K562 (cell line): ENCODE results near the gene CRACR2B. TPM values are rescaled to one million over a fixed set of nuclear protein-coding genes. Genes with fewer than 3 reads are reported as not detected.
A peak's percentile ranks its signal among the peaks of the same experiment; 100 is the strongest.

Experiments used
- BCL6 ChIP-seq: fragments of 250-450 bp; sonication (Bioruptor Pico); IDR thresholded peaks from 2 replicates; pipeline ENCODE4 v1.4.0; 2020
- BHLHE40 ChIP-seq: IDR thresholded peaks from 2 replicates; pipeline ENCODE4 v1.6.1; 2011; ENCODE audit warnings: low read length, improper control_type of control experiment
- CEBPB ChIP-seq: fragments of 450-650 bp; IDR thresholded peaks from 2 replicates; pipeline ENCODE4 v1.6.1; 2016; ENCODE audit warnings: missing genetic modification characterization, missing compliant biosample characterization
- CHD1 ChIP-seq: fragments of 200-600 bp; sonication (generic); IDR thresholded peaks from one replicate; pipeline ENCODE4 v1.6.1; 2012; ENCODE audit warnings: mild to moderate bottlenecking, moderate library complexity, low read length, inconsistent platforms
- FOXA1 ChIP-seq: fragments of 450-650 bp; IDR thresholded peaks from 2 replicates; pipeline ENCODE4 v1.6.1; 2016; ENCODE audit warnings: mild to moderate bottlenecking, borderline replicate concordance
- FOXA3 ChIP-seq, 2 experiments: fragments of 450-650 bp in 1 of 2; sonication (generic) in 1 of 2; formaldehyde crosslinking; IDR thresholded peaks in 1 of 2; conservative IDR thresholded peaks in 1 of 2; 2 replicates each; pipeline versions ENCODE4 v1.4.0 to v1.8.0; 2020 to 2022; ENCODE audit warnings: mild to moderate bottlenecking in 2 of 2, missing genetic modification reagents in 1 of 2
- HDAC1 ChIP-seq, 2 experiments: fragments of 450-650 bp; IDR thresholded peaks; 2 replicates each; pipeline ENCODE4 v1.6.1; 2016 to 2017; ENCODE audit warnings: inconsistent platforms in 1 of 2, mild to moderate bottlenecking in 1 of 2, moderate library complexity in 1 of 2
- HNRNPK ChIP-seq: fragments of 200-400 bp; formaldehyde crosslinking; IDR thresholded peaks from one replicate; pipeline ENCODE4 v1.6.1; 2018; ENCODE audit warnings: mild to moderate bottlenecking, low read depth, low read length; ENCODE audit not compliant: poor library complexity, severe bottlenecking
- HNRNPLL ChIP-seq: fragments of 200-400 bp; formaldehyde crosslinking; IDR thresholded peaks from 2 replicates; pipeline ENCODE4 v1.6.1; 2017; ENCODE audit warnings: low read length, low read depth, mild to moderate bottlenecking; ENCODE audit not compliant: poor library complexity, severe bottlenecking
- HSF4 ChIP-seq: fragments of 250-450 bp; sonication (Bioruptor Pico); IDR thresholded peaks from 2 replicates; pipeline ENCODE4 v2.1.2; 2022; ENCODE audit warnings: mild to moderate bottlenecking, moderate library complexity, borderline replicate concordance
- PHB2 ChIP-seq: fragments of 450-650 bp; IDR thresholded peaks from 2 replicates; pipeline ENCODE4 v1.6.1; 2017; ENCODE audit warnings: low read depth
- PHF21A ChIP-seq: fragments of 450-650 bp; IDR thresholded peaks from 2 replicates; pipeline ENCODE4 v1.6.1; 2017; ENCODE audit warnings: low read depth, borderline replicate concordance
- SMARCE1 ChIP-seq: fragments of 450-650 bp; IDR thresholded peaks from 2 replicates; pipeline ENCODE4 v1.7.1; 2016; ENCODE audit warnings: mild to moderate bottlenecking
- SPI1 ChIP-seq: IDR thresholded peaks from 2 replicates; pipeline ENCODE4 v1.6.1; 2011; ENCODE audit warnings: low read depth, low read length, control low read depth, borderline replicate concordance
- TAF1 ChIP-seq: IDR thresholded peaks from 2 replicates; pipeline ENCODE4 v1.6.1; 2011; ENCODE audit warnings: mild to moderate bottlenecking, low read length, moderate library complexity; ENCODE audit not compliant: insufficient read depth, control insufficient read depth, severe bottlenecking; ENCODE audit errors: extremely low read depth
- TAF15 ChIP-seq: fragments of 200-400 bp; formaldehyde crosslinking; IDR thresholded peaks from 2 replicates; pipeline ENCODE4 v1.6.1; 2017; ENCODE audit warnings: mild to moderate bottlenecking, low read depth, low read length, moderate library complexity
- ZBTB7A ChIP-seq: IDR thresholded peaks from 2 replicates; pipeline ENCODE4 v1.6.1; 2011; ENCODE audit warnings: low read depth, mild to moderate bottlenecking, low read length, moderate library complexity, borderline replicate concordance; ENCODE audit not compliant: control insufficient read depth
- ZFX ChIP-seq: sonication (generic); formaldehyde crosslinking; IDR thresholded peaks from 2 replicates; pipeline ENCODE4 v1.8.0; 2022; ENCODE audit warnings: mild to moderate bottlenecking, missing genetic modification reagents, moderate library complexity
- ZNF445 ChIP-seq: fragments of 250-450 bp; sonication (Bioruptor Pico); IDR thresholded peaks from 2 replicates; pipeline ENCODE4 v1.4.0; 2020; ENCODE audit warnings: low read depth, mild to moderate bottlenecking, moderate library complexity
- ZNF695 ChIP-seq: fragments of 450-650 bp; formaldehyde crosslinking; IDR thresholded peaks from 2 replicates; pipeline ENCODE4 v1.4.0; 2020; ENCODE audit warnings: mild to moderate bottlenecking, moderate library complexity
- ZNF830 ChIP-seq: fragments of 250-450 bp; sonication (Bioruptor Pico); IDR thresholded peaks from 2 replicates; pipeline ENCODE4 v1.5.0; 2021; ENCODE audit warnings: mild to moderate bottlenecking
- polyA plus RNA-seq, 8 experiments: library from polyadenylated mRNA; depleted of rRNA in 4 of 8; stranded (reverse) in 5 of 8; unstranded in 3 of 8; fragments of >200 nt; fragmentation: Nextera tagmentation in 2 of 8; fragmentation: Illumina TruSeq in 1 of 8; extraction: Ambion mirVana in 2 of 8; extraction: Trizol in 1 of 8; gene quantifications; 2 replicates each; pipeline versions ENCODE4 v1.2.1 to v1.2.3, GENCODE V29; 2011 to 2014; ENCODE audit warnings: inconsistent platforms in 1 of 8, missing spikeins in 1 of 8
- total RNA-seq, 7 experiments: library from RNA; depleted of rRNA in 6 of 7; stranded (reverse); fragments of >200 nt in 6 of 7; fragmentation: Illumina TruSeq in 2 of 7; extraction: Trizol in 2 of 7; gene quantifications; 2 replicates each; pipeline versions ENCODE4 v1.2.1 to v1.2.3, GENCODE V29; 2011 to 2021; ENCODE audit warnings: low replicate concordance in 1 of 7
- TF ChIP-seq, protein P1 (sequence below): sonication (generic); formaldehyde crosslinking; IDR thresholded peaks from 2 replicates; pipeline ENCODE4 v1.8.0; 2022; ENCODE audit warnings: mild to moderate bottlenecking, missing genetic modification reagents
- TF ChIP-seq, protein P2 (sequence below), 2 experiments: fragments of 450-650 bp; conservative IDR thresholded peaks; 2 replicates each; pipeline ENCODE4 v1.6.1; 2017; ENCODE audit warnings: mild to moderate bottlenecking in 2 of 2, moderate library complexity in 2 of 2

CRACR2B gene
- total and polyA plus RNA-seq, 9 of the 15 experiments (the other 6 are each of a cell fraction or from before 2014, with no cell fraction given), result 0.10 to 51.0 (median 6.0) TPM

DNA sequence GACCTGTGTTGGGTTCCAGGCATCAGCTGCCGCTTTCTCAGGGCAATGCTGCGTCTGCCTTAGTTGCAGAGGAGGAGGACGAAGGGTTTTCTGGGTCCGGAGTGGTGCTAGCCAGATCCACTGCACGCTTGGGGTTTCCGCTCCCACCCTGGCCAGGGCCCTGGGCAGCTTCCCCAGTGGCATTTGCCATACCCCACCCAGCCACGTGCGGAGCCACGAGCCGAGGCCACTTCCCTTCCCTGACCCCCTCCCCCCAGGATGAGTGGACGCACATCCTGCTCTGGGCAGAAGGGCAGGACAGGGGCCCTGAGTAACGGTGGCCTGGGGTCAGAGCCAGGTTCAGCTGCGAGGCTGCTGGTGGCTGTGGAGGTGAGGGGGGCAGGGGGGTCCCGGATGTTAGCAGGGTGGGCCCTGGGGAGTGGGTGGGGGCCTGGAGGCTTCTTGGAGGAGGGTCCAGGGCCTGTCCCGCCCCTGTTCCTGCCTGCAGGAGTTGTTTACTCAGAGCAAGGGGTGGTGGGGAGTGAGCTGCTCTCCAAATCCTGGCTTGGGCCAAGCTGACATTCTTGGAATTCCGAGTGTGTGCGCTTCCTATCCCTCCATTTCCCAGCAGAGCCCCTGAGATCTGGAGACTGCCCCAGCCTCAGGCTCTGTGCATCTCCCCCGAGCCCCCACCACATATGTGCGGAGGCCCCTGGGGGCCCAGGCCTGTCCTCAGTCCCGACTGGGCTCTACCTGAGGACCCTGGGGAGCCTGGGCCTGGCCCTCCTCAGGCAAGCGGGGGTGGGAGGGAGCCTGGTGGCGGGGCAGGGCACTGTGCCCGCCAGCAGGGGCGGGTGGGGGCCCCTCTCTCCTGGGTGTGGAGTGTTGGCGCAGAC, 16.3 kb downstream of the CRACR2B start (continued):
- TF ChIP-seq FOXA3 (CRISPR knock-in tag; conservative IDR thresholded peaks at IDR 0.05 in 1 of 2, IDR thresholded peaks at IDR 0.05 in 1 of 2) (peak in 1 of 2 experiments; percentile 86; a peak in 3 of 4 replicates), HSF4 (CRISPR knock-in tag) (no peak), SPI1 (peak; percentile 51; the same call in 1 of the 2 replicates), PHF21A (no peak), CEBPB (tag) (no peak), ZNF695 (CRISPR knock-in tag) (no peak), HNRNPK (no peak), ZBTB7A (peak; percentile 34; the same call in 1 of the 2 replicates), ZNF830 (no peak), BHLHE40 (peak; percentile 78), FOXA1 (no peak), ZNF445 (CRISPR knock-in tag) (no peak), HNRNPLL (no peak), BCL6 (CRISPR knock-in tag) (no peak), HDAC1 (IDR thresholded peaks at IDR 0.05) (peak in 1 of 2 experiments; percentile 40; a peak in 1 of 4 replicates), PHB2 (no peak), TAF15 (no peak), ZFX (CRISPR knock-in tag) (no peak; the same call in 1 of the 2 replicates), SMARCE1 (no peak), TAF1 (no peak), CHD1 (no peak)
- TF ChIP-seq, protein P1, sequence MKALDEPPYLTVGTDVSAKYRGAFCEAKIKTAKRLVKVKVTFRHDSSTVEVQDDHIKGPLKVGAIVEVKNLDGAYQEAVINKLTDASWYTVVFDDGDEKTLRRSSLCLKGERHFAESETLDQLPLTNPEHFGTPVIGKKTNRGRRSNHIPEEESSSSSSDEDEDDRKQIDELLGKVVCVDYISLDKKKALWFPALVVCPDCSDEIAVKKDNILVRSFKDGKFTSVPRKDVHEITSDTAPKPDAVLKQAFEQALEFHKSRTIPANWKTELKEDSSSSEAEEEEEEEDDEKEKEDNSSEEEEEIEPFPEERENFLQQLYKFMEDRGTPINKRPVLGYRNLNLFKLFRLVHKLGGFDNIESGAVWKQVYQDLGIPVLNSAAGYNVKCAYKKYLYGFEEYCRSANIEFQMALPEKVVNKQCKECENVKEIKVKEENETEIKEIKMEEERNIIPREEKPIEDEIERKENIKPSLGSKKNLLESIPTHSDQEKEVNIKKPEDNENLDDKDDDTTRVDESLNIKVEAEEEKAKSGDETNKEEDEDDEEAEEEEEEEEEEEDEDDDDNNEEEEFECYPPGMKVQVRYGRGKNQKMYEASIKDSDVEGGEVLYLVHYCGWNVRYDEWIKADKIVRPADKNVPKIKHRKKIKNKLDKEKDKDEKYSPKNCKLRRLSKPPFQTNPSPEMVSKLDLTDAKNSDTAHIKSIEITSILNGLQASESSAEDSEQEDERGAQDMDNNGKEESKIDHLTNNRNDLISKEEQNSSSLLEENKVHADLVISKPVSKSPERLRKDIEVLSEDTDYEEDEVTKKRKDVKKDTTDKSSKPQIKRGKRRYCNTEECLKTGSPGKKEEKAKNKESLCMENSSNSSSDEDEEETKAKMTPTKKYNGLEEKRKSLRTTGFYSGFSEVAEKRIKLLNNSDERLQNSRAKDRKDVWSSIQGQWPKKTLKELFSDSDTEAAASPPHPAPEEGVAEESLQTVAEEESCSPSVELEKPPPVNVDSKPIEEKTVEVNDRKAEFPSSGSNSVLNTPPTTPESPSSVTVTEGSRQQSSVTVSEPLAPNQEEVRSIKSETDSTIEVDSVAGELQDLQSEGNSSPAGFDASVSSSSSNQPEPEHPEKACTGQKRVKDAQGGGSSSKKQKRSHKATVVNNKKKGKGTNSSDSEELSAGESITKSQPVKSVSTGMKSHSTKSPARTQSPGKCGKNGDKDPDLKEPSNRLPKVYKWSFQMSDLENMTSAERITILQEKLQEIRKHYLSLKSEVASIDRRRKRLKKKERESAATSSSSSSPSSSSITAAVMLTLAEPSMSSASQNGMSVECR (CRISPR knock-in tag), result no peak; the same call in 1 of the 2 replicates
- TF ChIP-seq, protein P2, sequence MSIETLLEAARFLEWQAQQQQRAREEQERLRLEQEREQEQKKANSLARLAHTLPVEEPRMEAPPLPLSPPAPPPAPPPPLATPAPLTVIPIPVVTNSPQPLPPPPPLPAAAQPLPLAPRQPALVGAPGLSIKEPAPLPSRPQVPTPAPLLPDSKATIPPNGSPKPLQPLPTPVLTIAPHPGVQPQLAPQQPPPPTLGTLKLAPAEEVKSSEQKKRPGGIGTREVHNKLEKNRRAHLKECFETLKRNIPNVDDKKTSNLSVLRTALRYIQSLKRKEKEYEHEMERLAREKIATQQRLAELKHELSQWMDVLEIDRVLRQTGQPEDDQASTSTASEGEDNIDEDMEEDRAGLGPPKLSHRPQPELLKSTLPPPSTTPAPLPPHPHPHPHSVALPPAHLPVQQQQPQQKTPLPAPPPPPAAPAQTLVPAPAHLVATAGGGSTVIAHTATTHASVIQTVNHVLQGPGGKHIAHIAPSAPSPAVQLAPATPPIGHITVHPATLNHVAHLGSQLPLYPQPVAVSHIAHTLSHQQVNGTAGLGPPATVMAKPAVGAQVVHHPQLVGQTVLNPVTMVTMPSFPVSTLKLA (conservative IDR thresholded peaks at IDR 0.05), result peak in 1 of 2 experiments; percentile 75
